ENCODE data around the gene PPFIA3.
"Not testable (repeated sequence)": the region's sequence is repeated elsewhere in the genome, so short reads cannot be mapped to it uniquely, and the experiment has no call there.

The PPFIA3 gene

GRCh38 chr19:49173198-49173597 is 53.9 kb downstream of the PPFIA3 start:
- Histone ChIP-seq H3K9me2 (replicated peaks; ENCODE audit: insufficient read depth, low read length) (no peaks in the 10 kb centered on the region), H3K9ac (ENCODE audit: low read length) (no peak overlapping the region), H4K20me1 (ENCODE audit: low read depth, low read length) (no peaks in the 10 kb centered on the region), H3K4me3 (ENCODE audit: insufficient read depth, low read length, poor library complexity, severe bottlenecking) (no peak overlapping the region), H3K79me2 (ENCODE audit: insufficient read depth, low read length) (no peaks in the 10 kb centered on the region), H3K27ac (ENCODE audit: low read depth, low read length) (no peak overlapping the region), H3K27me3 (ENCODE audit: low read length) (no peaks in the 10 kb centered on the region), H3K4me2 (ENCODE audit: low read depth, low read length, poor library complexity, severe bottlenecking) (no peak overlapping the region), H3K36me3 (ENCODE audit: low read length) (no peaks in the 10 kb centered on the region), H3F3A (ENCODE audit: insufficient read depth) (no peaks in the 10 kb centered on the region), H3K9me3 (ENCODE audit: insufficient read depth, low read length) (no peaks in the 10 kb centered on the region), H2AFZ (ENCODE audit: low read depth, low read length, severe bottlenecking) (no peak overlapping the region)
- TF ChIP-seq CTCF (IDR thresholded peaks at IDR 0.05; ENCODE audit: insufficient read depth, low read length, poor library complexity, severe bottlenecking): no peak
- TF ChIP-seq EZH2phosphoT487 (conservative IDR thresholded peaks at IDR 0.05; ENCODE audit: low read length): no peak

GRCh38 chr19:49180659-49181058 is 61.3 kb downstream of the PPFIA3 start:
- no peaks in the 10 kb centered on the region for H3K9me2 ChIP-seq (replicated peaks; ENCODE audit: insufficient read depth, low read length)
- H3K9me3 ChIP-seq (ENCODE audit: insufficient read depth, low read length): no peaks in the 10 kb centered on the region
- no peaks in the 10 kb centered on the region for H3K36me3 ChIP-seq (ENCODE audit: low read length)
- H4K20me1 ChIP-seq (ENCODE audit: low read depth, low read length): no peaks in the 10 kb centered on the region
- H3K79me2 ChIP-seq (ENCODE audit: insufficient read depth, low read length): no peaks in the 10 kb centered on the region
- no peak for TF ChIP-seq CTCF (IDR thresholded peaks at IDR 0.05; ENCODE audit: insufficient read depth, low read length, poor library complexity, severe bottlenecking)
- no peak for TF ChIP-seq EZH2phosphoT487 (conservative IDR thresholded peaks at IDR 0.05; ENCODE audit: low read length)
- no peak overlapping the region for H2AFZ ChIP-seq (ENCODE audit: low read depth, low read length, severe bottlenecking)
- H3K4me3 ChIP-seq (ENCODE audit: insufficient read depth, low read length, poor library complexity, severe bottlenecking): no peak overlapping the region
- no peak overlapping the region for H3K27ac ChIP-seq (ENCODE audit: low read depth, low read length)
- H3K4me2 ChIP-seq (ENCODE audit: low read depth, low read length, poor library complexity, severe bottlenecking): no peak overlapping the region
- no peaks in the 10 kb centered on the region for H3K27me3 ChIP-seq (ENCODE audit: low read length)
- no peaks in the 10 kb centered on the region for H3F3A ChIP-seq (ENCODE audit: insufficient read depth)
- no peak overlapping the region for H3K9ac ChIP-seq (ENCODE audit: low read length)

GRCh38 chr19:49182010-49182847 is 62.9 kb downstream of the PPFIA3 start:
- H3F3A ChIP-seq (ENCODE audit: insufficient read depth); H4K20me1 ChIP-seq (ENCODE audit: low read depth, low read length); H3K79me2 ChIP-seq (ENCODE audit: insufficient read depth, low read length); H3K4me2 ChIP-seq (ENCODE audit: low read depth, low read length, poor library complexity, severe bottlenecking); H3K9ac ChIP-seq (ENCODE audit: low read length); H3K9me3 ChIP-seq (ENCODE audit: insufficient read depth, low read length); H3K27ac ChIP-seq (ENCODE audit: low read depth, low read length); H3K36me3 ChIP-seq (ENCODE audit: low read length); H3K4me3 ChIP-seq (ENCODE audit: insufficient read depth, low read length, poor library complexity, severe bottlenecking); H3K9me2 ChIP-seq (replicated peaks; ENCODE audit: insufficient read depth, low read length); H2AFZ ChIP-seq (ENCODE audit: low read depth, low read length, severe bottlenecking); H3K27me3 ChIP-seq (ENCODE audit: low read length): not testable (repeated sequence)

GRCh38 chr19:49182848-49183375 is 63.6 kb downstream of the PPFIA3 start:
- Histone ChIP-seq H3K27me3 (ENCODE audit: low read length) (no peaks in the 10 kb centered on the region), H3K9me2 (replicated peaks; ENCODE audit: insufficient read depth, low read length) (no peaks in the 10 kb centered on the region), H3K4me2 (ENCODE audit: low read depth, low read length, poor library complexity, severe bottlenecking) (no peak overlapping the region)

More at GRCh38 chr19:49182848-49183375, 63.6 kb downstream of the PPFIA3 start:
- no peak overlapping the region for H3K9ac ChIP-seq (ENCODE audit: low read length)
- no peaks in the 10 kb centered on the region for H3K79me2 ChIP-seq (ENCODE audit: insufficient read depth, low read length)
- no peak overlapping the region for H2AFZ ChIP-seq (ENCODE audit: low read depth, low read length, severe bottlenecking)
- H3K9me3 ChIP-seq (ENCODE audit: insufficient read depth, low read length): no peaks in the 10 kb centered on the region
- no peaks in the 10 kb centered on the region for H4K20me1 ChIP-seq (ENCODE audit: low read depth, low read length)
- no peak overlapping the region for H3K4me3 ChIP-seq (ENCODE audit: insufficient read depth, low read length, poor library complexity, severe bottlenecking)
- H3F3A ChIP-seq (ENCODE audit: insufficient read depth): no peaks in the 10 kb centered on the region
- H3K27ac ChIP-seq (ENCODE audit: low read depth, low read length): no peak overlapping the region
- H3K36me3 ChIP-seq (ENCODE audit: low read length): no peaks in the 10 kb centered on the region
- no peak for TF ChIP-seq CTCF (IDR thresholded peaks at IDR 0.05; ENCODE audit: insufficient read depth, low read length, poor library complexity, severe bottlenecking)
- TF ChIP-seq EZH2phosphoT487 (conservative IDR thresholded peaks at IDR 0.05; ENCODE audit: low read length): no peak

All from SU-DHL-6 (cell line).